ENCODE results near the gene SFXN4.
"Not testable (repeated sequence)": the region's sequence is repeated elsewhere in the genome, so short reads cannot be mapped to it uniquely, and the experiment has no call there.

GRCh38 chr10:119137878-119138277 is 27.6 kb downstream of the SFXN4 start:
- TF ChIP-seq POLR2A, CTCF (IDR thresholded peaks at IDR 0.05): not testable (repeated sequence)

All from adrenal gland (tissue), 5 donors.